NCI-H446 (cell line): ENCODE data around the gene ZCRB1.

Source experiments
- DNase-seq, 2 experiments: peaks; one replicate each; lab custom pipeline; 2025; lab: John Stamatoyannopoulos, UW

ZCRB1 gene

DNA sequence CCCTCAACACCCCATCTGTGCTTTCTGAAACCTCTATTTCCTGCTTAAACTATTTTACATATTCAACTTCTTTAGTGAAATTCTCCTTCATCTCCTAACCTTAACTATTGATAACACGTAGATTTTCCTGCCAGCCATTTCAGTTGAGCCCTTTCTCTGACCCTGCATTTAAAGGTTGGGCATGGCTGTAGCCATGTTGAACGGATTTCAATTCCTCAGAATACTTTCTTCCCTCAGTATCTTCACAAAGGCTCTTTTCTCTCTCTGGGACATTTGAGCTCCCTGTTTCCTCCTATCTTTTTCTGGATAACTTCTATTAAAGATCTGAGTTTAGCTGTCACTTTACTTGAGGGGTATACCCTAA is 1.3 kb upstream of the ZCRB1 start:
- DNase-seq: no peak

DNA sequence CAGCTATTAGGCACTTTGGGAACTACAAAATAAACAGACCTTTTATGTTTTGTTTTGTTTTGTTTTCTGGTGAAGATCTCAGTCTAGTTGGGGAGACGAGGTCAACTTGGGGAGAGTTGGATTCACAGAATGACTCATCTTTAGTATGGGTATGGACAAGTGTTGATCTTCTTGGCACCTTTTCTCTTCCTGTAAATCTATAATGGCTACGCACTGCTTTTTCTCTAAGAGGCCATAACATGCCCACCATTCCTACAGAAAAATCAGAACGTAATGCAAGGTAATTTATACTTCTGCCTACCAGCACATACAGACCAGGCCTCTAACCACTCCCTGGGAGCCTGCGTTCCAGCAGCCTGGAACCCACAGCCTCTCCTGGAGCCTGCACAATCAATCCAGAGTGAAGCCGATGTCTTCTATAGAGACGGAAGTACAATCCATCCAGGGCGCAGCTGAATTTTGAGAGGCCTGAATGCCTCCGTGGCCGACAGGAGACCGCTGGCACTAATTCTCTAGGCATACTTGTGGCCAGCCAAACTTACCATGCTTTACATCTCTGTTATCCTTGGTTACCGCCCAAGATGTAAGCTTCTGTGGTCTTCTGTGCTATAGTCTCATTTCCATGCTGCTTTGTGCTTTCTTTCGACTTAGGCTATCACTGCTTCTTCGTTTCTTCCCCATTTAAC is 790 bp upstream of the ZCRB1 start:
- DNase-seq: no peak

DNA sequence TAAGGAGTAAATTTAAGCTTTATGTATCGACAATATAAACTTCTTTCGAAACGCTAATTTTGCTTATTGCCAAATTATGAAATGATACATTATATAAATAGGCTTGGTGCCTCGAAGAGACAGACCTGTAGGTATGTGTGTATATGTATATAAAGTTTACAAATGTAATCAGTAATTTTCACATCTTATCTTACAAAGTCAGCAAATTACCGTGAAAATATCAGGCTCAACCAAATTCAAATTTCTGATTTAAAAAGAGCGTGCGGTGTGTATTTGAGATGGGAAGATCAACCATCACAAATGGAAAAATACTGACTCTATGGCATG is 605 bp downstream of the ZCRB1 start:
- peak in 1 of 2 experiments; percentile 14 for DNase-seq

DNA sequence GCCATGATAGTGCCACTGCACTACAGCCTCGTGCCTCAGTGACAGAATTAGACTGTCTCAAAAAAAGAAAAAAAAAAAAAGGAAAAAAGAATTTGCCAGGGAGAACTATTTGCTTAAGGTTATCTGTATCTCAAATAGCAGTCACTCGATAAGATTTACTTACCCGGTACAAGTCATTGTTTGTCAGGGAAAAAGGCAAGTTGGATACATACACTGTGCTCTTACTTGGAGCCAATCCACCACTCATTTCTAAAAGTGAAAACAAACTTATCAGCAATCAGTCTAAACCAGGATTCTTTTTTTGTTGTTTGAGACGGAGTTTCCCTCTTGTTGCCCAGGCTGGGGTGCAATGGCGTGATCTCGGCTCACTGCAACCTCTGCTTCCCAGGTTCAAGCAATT is 2.0 kb downstream of the ZCRB1 start:
- no peak for DNase-seq

DNA sequence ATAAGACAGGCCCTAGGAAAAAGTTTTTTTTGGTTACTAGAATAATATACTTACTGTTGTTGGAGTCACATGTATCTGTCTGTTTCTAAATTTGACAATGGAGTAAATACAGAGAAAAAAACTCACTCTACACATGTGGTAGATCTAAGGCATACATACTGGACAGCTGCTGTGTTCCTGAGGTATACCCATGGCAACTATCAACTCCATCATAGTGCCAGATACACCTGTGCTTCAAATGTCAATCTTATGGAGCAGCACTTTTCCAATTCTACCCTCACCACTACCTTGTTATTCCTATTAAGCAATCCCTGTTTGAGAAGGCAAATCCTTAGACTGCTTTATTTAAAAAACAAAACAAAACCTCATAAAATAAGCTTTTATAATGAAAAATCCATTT is 3.3 kb downstream of the ZCRB1 start:
- DNase-seq: no peak

DNA sequence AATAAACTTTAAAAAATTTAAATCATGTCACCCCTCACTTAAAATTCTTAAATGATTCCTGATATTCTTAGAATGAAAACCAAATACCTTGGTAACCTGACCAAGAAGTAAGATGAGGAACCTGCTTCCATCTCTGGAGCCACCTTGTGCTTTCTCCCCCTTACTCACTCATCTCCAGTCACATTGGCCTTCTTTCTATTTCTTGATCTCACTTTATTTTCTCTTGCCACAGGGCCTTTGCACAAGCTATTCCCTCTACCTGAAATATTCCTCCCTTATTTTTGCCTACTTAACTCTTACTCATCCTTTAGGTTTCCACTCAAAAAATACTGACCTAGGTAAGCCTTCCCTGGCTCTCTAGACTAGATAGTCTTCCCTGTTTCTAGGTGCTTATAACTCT is 5.1 kb downstream of the ZCRB1 start:
- DNase-seq: no peak

DNA sequence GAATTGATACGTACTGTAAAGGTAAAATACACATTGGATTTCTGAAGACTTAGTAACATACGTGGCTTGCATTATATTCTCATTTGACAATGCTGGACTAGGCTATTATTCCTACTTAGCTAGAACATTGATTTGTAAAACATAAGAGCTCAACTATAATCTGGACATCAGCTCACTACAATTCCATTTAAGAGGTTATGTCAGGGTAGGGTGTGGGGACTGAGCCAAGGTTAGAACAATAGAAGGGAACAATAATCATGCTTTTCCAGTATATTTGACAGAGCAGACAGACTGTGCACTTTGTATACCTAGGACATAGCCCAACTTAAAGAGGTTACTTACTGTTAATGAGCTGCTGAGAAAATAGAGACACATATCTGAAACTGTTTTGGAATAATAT is 10.8 kb downstream of the ZCRB1 start:
- DNase-seq: no peak

DNA sequence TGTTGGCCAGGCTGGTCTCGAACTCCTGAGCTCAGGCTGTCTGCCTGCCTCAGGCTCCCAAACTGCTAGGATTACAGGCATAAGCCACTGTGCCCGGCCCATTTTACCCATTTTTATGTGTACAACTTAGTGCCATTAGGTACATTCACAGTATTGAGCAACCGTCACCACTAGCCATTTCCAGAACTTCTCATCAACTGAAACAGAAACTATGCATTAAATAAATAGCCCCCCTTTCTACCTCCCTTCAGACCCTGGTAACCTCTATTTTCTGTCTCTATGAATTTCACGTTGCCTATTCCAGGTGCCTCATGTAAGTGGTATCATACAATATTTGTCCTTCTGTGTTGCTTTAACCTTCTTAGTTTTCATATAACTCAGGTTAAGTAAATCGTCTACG is 15.9 kb downstream of the ZCRB1 start:
- no peak for DNase-seq

DNA sequence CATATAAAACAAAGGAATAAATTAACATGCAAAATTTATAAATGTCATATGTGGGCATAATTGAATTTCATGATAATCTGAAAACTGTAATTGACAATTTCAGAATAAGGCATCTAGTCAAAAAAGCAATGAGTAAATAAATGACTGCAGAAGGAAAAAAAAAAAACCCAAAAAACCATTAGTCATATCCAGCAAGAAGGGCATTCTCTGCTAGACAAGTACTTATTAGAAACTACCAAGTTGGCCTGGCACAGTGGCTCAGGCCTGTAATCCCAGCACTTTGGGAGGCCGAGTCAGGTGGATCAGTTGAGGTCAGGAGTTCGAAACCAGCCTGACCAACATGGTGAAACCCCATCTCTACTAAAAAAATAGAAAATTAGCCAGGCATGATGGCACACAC is 17.5 kb downstream of the ZCRB1 start:
- DNase-seq: no peak

DNA sequence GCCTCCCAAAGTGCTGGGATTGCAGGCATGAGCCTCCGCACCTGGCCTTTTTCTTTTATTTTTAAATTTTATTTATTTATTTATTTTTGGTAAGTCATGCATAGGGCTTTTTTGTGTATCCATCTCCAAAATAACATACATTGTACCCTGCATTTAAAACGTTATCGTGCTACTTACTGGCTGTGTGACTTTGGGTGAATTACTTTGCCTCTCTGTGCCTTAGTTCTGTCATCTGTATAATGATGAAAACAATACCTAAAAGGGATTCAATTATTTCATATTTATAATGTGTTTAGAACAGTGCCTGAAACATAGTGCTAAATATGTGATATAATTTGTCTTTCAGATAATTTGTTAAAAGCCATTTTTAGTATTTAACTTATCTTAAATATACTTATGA is 19.6 kb downstream of the ZCRB1 start:
- DNase-seq: no peak

DNA sequence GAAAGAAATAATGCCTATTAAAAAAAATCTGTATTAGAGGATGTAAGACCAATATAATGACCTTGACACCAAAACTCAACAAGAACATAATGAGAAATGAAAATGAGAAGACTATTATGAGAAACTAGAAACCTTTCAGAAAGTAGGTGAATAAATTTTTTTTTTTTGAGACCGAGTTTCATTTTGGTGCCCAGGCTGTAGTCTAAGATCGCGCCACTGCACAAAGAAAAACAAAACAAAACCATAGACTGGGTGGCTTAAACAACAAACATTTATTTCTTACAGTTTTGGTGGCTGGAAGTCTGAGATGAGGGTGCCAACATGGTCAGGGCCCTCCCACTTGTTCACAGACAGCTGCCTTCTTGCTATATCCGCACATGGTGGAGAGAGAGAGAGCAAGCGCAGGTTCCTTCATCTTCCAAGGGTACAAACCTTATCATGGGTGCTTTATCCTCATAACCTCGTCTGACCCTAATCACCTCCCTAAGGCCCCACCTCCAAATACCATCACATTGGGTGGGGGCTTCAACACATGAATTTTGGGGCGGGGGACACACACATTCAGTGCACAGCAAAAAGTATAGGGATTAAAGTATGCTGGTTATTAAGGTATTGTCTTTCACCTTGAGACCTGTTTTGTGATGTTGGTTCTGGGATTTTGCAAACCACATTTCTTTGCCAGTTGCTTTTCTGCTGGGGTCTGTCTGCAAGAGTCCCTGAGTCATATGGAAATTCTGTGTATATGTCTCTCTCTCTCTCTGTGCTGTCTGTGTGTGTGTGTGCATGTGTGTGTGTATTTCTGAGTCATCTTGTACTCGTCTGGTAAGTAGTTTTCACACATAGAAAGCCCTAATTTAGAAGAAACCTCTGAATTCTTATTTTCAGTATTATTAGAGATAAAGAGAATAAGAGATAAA is 26.2 kb downstream of the ZCRB1 start:
- DNase-seq: no peak

DNA sequence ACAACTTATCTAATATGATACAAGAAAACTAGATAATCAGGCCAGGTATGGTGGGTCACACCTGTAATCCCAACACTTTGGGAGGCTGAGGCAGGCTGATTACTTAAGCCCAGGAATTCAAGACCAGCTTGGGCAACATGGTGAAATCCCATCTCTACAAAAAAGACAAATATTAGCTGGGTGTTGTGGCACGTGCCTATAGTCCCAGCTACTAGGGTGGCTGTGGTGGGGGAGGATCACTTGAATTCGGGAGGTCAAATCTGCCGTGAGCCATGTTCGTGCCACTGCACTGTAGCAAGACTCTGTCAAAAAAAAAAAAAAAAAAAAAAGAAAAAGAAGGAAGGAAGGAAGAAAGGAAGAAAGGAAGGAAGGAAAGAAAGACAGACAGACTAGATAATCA is 27.0 kb downstream of the ZCRB1 start:
- no peak for DNase-seq

DNA sequence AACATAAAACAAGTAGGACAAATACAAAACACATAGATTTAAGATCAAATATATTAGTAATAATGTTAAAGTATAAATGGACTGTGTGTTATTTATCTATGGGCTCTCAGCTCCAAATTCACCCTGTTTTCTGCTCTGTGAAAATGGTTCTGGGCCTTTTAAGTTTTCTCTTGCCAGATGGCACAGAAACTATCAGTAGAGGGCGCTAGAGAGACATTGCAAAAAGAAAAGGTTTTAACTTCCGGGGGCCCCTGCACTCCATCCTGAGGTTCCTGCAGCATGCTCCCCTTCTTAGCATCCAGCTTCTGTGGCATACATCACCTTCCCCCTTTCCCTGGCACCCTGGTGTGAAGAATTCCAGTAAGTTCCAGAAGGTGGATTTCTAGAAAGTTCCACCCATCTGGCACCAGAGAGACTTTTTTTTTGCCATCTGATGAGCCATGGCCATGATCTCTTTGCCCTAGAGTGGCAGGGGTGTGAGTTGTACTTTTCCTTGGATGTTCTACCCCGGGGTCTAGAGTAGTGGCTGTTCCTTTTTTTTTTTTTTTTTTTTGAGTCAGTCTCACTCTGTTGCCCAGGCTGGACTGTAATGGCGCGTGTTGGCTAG is 29.3 kb downstream of the ZCRB1 start:
- DNase-seq: no peak

DNA sequence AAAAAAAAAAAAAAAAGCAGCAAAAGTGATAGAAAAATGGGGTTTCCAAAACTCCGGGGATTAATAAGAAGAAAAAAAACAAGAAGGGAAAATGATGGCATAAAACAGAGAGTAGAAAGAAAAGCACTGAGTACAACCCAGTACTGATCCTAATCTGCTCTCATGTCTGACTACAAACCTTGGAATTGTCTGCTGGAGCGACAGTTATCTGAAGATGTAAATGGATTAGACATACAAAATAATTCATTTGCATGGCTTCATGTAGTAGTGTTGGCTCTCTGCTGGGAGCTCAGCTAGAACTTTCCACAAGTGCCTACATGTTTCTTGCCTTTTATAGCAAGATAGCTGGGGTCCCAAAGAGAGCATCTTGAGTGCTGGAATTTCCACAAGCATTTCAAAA is 34.2 kb downstream of the ZCRB1 start:
- no peak for DNase-seq

DNA sequence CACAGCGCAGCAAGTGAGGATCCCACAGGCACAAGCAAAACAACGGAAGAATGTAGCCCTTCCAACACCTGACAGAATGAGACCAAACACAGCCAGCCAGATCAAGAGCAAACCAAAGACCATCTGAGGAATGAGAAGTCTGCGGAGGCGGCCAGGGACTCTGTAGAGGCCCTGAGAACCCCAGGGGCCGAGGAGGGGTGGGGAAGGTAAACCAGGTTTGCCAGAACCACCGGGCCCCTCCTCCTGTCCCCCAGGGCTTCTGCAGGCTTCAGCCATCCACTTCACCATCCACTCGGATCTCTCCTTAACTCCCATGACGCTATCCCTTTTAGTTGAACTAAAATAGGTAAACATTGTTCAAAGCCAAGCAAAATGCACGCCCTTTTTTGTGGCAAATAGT is 37.4 kb downstream of the ZCRB1 start:
- no peak for DNase-seq

DNA sequence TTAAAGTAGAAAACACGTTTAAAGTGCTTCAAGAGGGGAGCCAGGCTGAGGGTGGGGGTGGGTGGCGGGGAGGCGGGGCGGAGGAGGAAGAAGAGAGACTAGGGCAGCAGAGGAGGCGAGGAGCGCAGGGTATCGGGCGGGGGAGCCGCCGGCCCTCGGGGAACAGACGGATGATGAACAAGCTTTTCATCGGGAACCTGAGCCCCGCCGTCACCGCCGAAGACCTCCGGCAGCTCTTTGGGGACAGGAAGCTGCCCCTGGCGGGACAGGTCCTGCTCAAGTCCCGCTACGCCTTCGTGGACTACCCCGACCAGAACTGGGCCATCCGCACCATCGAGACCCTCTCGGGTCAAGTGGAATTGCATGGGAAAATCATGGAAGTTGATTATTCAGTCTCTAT is 39.2 kb downstream of the ZCRB1 start:
- DNase-seq: no peak

DNA sequence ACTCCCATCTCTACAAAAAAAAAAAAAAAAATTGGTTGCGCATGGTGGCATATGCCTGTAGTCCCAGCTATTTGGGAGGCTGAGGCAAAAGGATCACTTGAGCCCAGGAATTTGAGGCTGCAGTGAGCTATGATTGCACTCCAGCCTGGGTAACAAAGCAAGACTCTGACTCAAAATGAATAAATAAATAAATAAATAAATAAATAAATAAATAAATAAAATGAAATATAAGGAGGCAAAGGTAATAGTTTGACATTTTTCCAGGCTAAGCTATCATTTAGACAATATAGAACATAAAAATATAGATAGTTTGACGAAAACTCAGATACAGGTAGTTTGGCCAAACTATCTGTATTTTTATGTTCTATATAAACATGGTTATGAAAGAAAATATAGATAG is 40.5 kb downstream of the ZCRB1 start:
- no peak for DNase-seq

DNA sequence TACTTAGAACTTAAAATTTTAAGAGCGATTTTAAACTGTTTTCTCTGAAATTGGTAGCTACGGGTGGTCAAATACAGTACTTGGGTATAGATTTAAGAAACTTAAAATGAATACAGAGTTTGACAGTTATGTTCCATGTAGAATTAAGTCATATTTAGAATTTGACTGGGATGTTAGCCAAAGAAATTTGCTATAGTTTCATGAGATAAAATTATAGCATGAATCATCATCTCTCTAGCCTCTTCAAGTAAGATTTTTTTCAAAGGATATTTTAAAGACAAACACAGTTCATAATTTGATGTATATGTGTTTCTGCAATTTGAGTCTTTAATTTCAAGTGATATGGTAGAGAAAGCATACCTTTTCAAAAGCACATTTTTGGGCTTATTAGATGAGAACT is 41.0 kb downstream of the ZCRB1 start:
- no peak for DNase-seq

DNA sequence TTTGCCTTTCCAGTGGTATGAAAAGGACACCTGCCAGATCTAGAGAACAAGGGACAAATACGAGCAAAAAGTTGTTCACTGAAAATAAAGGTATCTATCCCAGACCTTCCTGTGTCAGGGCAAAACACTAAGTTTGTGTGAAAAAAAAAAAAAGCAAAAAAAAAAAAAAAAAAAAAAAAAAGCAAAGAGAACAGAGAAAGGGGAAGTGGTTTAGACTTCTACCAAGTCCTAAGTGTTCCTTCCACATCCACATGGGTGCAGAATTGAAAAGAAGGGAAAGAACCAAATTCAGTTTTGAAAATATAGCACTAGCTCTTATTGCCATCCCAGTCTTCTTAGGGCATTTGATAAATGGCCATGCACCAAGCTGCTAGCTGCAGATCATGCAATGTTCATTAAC is 41.7 kb downstream of the ZCRB1 start:
- DNase-seq: no peak

DNA sequence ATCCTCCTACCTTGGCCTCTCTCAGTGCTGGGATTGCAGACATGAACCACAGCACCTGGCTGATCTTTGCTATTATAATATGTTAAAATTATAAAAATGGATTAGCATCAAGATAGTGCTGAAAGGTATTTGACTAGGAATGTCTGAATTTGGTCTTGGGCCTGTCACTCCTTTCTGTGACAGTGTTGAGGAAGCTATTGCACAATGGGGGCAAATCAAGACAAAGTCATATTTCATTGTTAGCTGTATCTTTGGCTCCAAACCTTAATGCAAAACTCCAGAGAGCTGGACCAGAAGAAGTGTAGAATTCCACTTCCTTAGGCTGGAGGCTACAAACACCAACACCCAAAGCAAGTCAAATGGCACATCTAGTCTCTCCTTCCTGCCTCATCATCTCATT is 42.2 kb downstream of the ZCRB1 start:
- DNase-seq: no peak

DNA sequence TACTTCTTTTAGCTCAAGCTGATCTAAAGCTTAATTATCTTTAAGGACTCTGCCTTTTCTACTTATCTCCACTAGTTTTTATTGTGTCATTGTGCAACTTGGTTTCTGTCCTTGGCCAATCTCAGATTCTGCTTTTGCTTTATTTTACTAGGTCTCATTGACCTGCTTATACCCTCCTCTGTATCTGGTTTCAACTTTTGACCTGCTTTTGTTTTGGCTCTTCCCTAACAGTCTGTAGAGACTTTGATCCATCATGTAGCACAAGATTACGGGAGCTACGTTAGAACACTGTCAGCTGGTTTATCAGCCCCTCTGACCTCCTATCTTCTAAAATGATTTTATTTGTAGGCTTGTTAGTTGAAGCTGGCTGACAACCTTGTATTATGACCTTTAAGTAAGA is 43.6 kb downstream of the ZCRB1 start:
- no peak for DNase-seq

DNA sequence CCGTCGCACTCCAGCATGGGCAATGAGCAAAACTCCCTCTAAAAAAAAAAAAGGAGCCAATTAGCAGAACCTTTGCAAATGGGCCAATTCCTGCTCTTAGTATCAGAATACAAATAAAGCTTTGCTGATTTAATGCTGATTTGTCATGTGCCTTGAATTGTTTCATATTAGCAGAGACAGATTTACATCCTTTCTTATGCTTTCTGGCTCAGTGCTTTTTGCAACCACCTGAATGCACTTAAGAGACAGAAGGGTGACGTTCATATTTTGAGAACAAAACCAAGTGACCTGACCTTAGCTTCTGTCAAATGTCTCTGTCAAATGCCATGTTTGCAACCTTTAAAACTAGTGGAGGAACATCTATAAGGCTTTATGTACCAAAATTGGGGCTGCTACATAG is 44.0 kb downstream of the ZCRB1 start:
- DNase-seq: no peak

DNA sequence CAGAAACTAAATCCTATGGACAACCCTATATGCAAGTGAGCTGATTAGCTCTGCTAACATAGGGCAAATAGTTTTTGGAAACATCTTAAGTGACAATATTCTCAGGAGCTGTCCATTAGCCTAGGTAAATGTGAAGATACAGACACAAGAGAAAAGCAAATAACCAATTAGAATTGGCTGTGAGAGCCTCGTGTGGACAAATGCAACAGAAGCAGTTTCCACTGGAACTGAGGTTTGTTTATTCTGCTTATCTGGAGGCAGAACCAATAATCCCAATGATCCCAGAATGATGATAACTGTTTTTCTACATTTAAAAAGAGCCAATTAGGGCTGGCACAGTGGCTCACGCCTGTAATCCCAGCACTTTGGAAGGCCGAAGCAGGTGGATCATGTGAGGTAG is 44.6 kb downstream of the ZCRB1 start:
- DNase-seq: no peak

DNA sequence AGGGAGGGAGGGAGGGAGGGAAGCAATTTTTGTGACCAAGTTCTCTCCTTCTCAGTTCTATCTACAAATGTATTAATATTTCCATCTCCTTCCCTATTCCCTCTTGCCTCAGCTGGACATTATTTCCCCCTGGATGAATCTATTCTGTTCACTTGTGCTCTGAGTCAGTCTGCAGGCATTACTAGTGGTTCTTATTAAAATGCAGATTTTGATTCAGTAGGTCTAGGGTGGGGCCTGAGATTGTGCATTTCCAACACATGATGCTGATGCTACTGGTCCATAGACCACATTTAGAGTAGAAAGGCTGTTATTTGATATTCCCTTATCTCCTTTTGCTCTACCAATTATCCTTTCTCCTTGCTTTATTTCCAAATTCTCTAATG is 47.8 kb downstream of the ZCRB1 start:
- DNase-seq: no peak
